ENCODE measurements around the gene KCNN4.

DNA sequence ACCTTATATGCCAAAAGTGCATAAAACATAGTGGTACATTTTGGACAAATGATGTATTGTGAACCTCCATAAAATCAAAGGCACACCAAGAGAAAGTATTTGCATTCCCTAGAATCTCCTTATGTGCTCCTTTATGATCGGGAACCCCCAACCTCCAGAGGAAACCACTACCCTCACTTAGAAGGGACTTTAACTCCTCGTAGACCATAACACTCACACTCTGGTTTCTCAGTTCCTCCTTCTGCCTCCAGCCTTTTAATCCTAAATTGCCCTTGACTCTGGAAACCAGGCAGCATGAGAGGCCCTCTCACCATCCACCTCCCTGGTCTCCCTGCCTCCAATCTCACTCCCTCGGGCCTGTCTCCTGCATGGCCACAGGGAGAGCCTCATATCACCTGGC is 9.8 kb upstream of the KCNN4 start:
- TF ChIP-seq EZH2 (IDR thresholded peaks at IDR 0.05; ENCODE audit: low read depth, unreplicated experiment) (no peak), CREB1 (CRISPR knock-in tag; IDR thresholded peaks at IDR 0.05; ENCODE audit: low read depth) (no peak), EZH2phosphoT487 (IDR thresholded peaks at IDR 0.05; ENCODE audit: unreplicated experiment) (no peak), POLR2AphosphoS5 (IDR thresholded peaks at IDR 0.05; ENCODE audit: low read depth) (no peak), JUNB (IDR thresholded peaks at IDR 0.05; ENCODE audit: unreplicated experiment) (no peak)
- TF ChIP-seq, protein P1, sequence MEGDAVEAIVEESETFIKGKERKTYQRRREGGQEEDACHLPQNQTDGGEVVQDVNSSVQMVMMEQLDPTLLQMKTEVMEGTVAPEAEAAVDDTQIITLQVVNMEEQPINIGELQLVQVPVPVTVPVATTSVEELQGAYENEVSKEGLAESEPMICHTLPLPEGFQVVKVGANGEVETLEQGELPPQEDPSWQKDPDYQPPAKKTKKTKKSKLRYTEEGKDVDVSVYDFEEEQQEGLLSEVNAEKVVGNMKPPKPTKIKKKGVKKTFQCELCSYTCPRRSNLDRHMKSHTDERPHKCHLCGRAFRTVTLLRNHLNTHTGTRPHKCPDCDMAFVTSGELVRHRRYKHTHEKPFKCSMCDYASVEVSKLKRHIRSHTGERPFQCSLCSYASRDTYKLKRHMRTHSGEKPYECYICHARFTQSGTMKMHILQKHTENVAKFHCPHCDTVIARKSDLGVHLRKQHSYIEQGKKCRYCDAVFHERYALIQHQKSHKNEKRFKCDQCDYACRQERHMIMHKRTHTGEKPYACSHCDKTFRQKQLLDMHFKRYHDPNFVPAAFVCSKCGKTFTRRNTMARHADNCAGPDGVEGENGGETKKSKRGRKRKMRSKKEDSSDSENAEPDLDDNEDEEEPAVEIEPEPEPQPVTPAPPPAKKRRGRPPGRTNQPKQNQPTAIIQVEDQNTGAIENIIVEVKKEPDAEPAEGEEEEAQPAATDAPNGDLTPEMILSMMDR (conservative IDR thresholded peaks at IDR 0.05; ENCODE audit: low read depth in 2 of 2): no peak
- TF ChIP-seq, protein P2, sequence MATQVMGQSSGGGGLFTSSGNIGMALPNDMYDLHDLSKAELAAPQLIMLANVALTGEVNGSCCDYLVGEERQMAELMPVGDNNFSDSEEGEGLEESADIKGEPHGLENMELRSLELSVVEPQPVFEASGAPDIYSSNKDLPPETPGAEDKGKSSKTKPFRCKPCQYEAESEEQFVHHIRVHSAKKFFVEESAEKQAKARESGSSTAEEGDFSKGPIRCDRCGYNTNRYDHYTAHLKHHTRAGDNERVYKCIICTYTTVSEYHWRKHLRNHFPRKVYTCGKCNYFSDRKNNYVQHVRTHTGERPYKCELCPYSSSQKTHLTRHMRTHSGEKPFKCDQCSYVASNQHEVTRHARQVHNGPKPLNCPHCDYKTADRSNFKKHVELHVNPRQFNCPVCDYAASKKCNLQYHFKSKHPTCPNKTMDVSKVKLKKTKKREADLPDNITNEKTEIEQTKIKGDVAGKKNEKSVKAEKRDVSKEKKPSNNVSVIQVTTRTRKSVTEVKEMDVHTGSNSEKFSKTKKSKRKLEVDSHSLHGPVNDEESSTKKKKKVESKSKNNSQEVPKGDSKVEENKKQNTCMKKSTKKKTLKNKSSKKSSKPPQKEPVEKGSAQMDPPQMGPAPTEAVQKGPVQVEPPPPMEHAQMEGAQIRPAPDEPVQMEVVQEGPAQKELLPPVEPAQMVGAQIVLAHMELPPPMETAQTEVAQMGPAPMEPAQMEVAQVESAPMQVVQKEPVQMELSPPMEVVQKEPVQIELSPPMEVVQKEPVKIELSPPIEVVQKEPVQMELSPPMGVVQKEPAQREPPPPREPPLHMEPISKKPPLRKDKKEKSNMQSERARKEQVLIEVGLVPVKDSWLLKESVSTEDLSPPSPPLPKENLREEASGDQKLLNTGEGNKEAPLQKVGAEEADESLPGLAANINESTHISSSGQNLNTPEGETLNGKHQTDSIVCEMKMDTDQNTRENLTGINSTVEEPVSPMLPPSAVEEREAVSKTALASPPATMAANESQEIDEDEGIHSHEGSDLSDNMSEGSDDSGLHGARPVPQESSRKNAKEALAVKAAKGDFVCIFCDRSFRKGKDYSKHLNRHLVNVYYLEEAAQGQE (IDR thresholded peaks at IDR 0.05; ENCODE audit: unreplicated experiment): no peak
